SK-N-SH treated with all-trans-retinoic acid at 6 μM for 48 hours (cell line): ENCODE measurements around the gene TMED10.

Source experiments
- ATAC-seq: fragments of 200-7000 bp; cut with Tn5 transposase; 3 replicates; pipeline ENCODE4 v1.9.1; 2020; ENCODE audit warnings: mild to moderate bottlenecking, moderate library complexity
- ARNTL ChIP-seq: fragments of 450-650 bp; formaldehyde crosslinking; IDR thresholded peaks from 2 replicates; pipeline ENCODE4 v1.5.0; 2020; ENCODE audit warnings: low read depth, mild to moderate bottlenecking, moderate library complexity, borderline replicate concordance
- CREB5 ChIP-seq: fragments of 250-450 bp; sonication (Bioruptor Pico); IDR thresholded peaks from 2 replicates; pipeline ENCODE4 v1.5.1; 2020; ENCODE audit warnings: low read depth, mild to moderate bottlenecking, moderate library complexity
- CSDC2 ChIP-seq: fragments of 250-450 bp; sonication (Bioruptor Pico); IDR thresholded peaks from 2 replicates; pipeline ENCODE4 v1.5.0; 2020; ENCODE audit warnings: mild to moderate bottlenecking, moderate library complexity
- ESRRG ChIP-seq: fragments of 250-450 bp; sonication (Bioruptor Pico); IDR thresholded peaks from 2 replicates; pipeline ENCODE4 v1.6.1; 2021; ENCODE audit warnings: mild to moderate bottlenecking
- GLIS3 ChIP-seq: fragments of 250-450 bp; sonication (Bioruptor Pico); IDR thresholded peaks from 2 replicates; pipeline ENCODE4 v1.5.0; 2020; ENCODE audit warnings: mild to moderate bottlenecking, moderate library complexity
- ISL1 ChIP-seq: fragments of 250-450 bp; sonication (Bioruptor Pico); IDR thresholded peaks from 2 replicates; pipeline ENCODE4 v2.1.2; 2022; ENCODE audit warnings: mild to moderate bottlenecking, moderate library complexity
- OSR1 ChIP-seq: fragments of 250-450 bp; sonication (Bioruptor Pico); IDR thresholded peaks from 2 replicates; pipeline ENCODE4 v1.8.0; 2022; ENCODE audit warnings: moderate library complexity, mild to moderate bottlenecking, inconsistent platforms
- POU6F1 ChIP-seq: fragments of 250-450 bp; sonication (Bioruptor Pico); IDR thresholded peaks from 2 replicates; pipeline ENCODE4 v1.8.0; 2021; ENCODE audit warnings: low read depth, mild to moderate bottlenecking, moderate library complexity, borderline replicate concordance
- PPARA ChIP-seq: fragments of 250-450 bp; sonication (Bioruptor Pico); IDR thresholded peaks from 2 replicates; pipeline ENCODE4 v1.5.0; 2020; ENCODE audit warnings: mild to moderate bottlenecking, borderline replicate concordance
- RARB ChIP-seq: fragments of 250-450 bp; sonication (Bioruptor Pico); IDR thresholded peaks from 2 replicates; pipeline ENCODE4 v1.8.0; 2021; ENCODE audit warnings: mild to moderate bottlenecking, moderate library complexity
- SNAI2 ChIP-seq: fragments of 250-450 bp; sonication (Bioruptor Pico); IDR thresholded peaks from 2 replicates; pipeline ENCODE4 v1.5.0; 2020; ENCODE audit warnings: mild to moderate bottlenecking, moderate library complexity
- TCF4 ChIP-seq: fragments of 250-450 bp; sonication (Bioruptor Pico); IDR thresholded peaks from 2 replicates; pipeline ENCODE4 v1.8.0; 2021; ENCODE audit warnings: mild to moderate bottlenecking, moderate library complexity, borderline replicate concordance
- TOX ChIP-seq: fragments of 250-450 bp; sonication (Bioruptor Pico); IDR thresholded peaks from 2 replicates; pipeline ENCODE4 v1.8.0; 2021; ENCODE audit warnings: mild to moderate bottlenecking, moderate library complexity, borderline replicate concordance
- TSHZ2 ChIP-seq: fragments of 250-450 bp; sonication (Bioruptor Pico); IDR thresholded peaks from 2 replicates; pipeline ENCODE4 v1.5.0; 2020; ENCODE audit warnings: mild to moderate bottlenecking, moderate library complexity
- ZC3H10 ChIP-seq: fragments of 250-450 bp; sonication (Bioruptor Pico); IDR thresholded peaks from 2 replicates; pipeline ENCODE4 v1.5.1; 2021; ENCODE audit warnings: mild to moderate bottlenecking, moderate library complexity
- ZFP3 ChIP-seq: fragments of 250-450 bp; sonication (Bioruptor Pico); IDR thresholded peaks from 2 replicates; pipeline ENCODE4 v1.5.0; 2020; ENCODE audit warnings: mild to moderate bottlenecking, moderate library complexity
- ZFP30 ChIP-seq: fragments of 450-650 bp; formaldehyde crosslinking; IDR thresholded peaks from 2 replicates; pipeline ENCODE4 v1.5.0; 2022; ENCODE audit warnings: mild to moderate bottlenecking, moderate library complexity
- ZNF565 ChIP-seq: fragments of 450-650 bp; formaldehyde crosslinking; conservative IDR thresholded peaks from 2 replicates; pipeline ENCODE4 v1.5.0; 2020; ENCODE audit warnings: low read depth, mild to moderate bottlenecking, moderate library complexity
- ZNF70 ChIP-seq: fragments of 450-650 bp; formaldehyde crosslinking; IDR thresholded peaks from 2 replicates; pipeline ENCODE4 v1.5.0; 2020; ENCODE audit warnings: mild to moderate bottlenecking, moderate library complexity
- ZNF8 ChIP-seq: fragments of 450-650 bp; formaldehyde crosslinking; IDR thresholded peaks from 2 replicates; pipeline ENCODE4 v1.5.0; 2020; ENCODE audit warnings: mild to moderate bottlenecking, moderate library complexity

Gene TMED10

GRCh38 chr14:75201087-75201486, 24.7 kb upstream of the TMED10 start (continued):
- TF ChIP-seq ZFP3 (CRISPR knock-in tag) (no peak; the same call in 1 of the 2 replicates), TCF4 (CRISPR knock-in tag) (no peak), GLIS3 (CRISPR knock-in tag) (no peak), ZC3H10 (CRISPR knock-in tag) (no peak), ISL1 (CRISPR knock-in tag) (peak; percentile 41; the same call in 1 of the 2 replicates)

- TF ChIP-seq ZNF565 (no peak), PPARA (CRISPR knock-in tag) (no peak), TOX (CRISPR knock-in tag) (no peak), TCF4 (CRISPR knock-in tag) (no peak), TSHZ2 (no peak), ESRRG (CRISPR knock-in tag) (no peak), RARB (CRISPR knock-in tag) (no peak), ZFP3 (CRISPR knock-in tag) (no peak), POU6F1 (no peak), CSDC2 (CRISPR knock-in tag) (no peak), ZC3H10 (CRISPR knock-in tag) (no peak)
- no peak for ATAC-seq
Observed at GRCh38 chr14:75200451-75200850, 24.0 kb upstream of the TMED10 start.

- peak; percentile 27 for ATAC-seq
- TF ChIP-seq ZNF8 (CRISPR knock-in tag) (no peak), ZFP30 (CRISPR knock-in tag) (no peak), ZNF70 (no peak), TCF4 (CRISPR knock-in tag) (no peak), TOX (CRISPR knock-in tag) (no peak), ESRRG (CRISPR knock-in tag) (no peak), ARNTL (CRISPR knock-in tag) (no peak), CREB5 (CRISPR knock-in tag) (no peak), OSR1 (CRISPR knock-in tag) (no peak), ZC3H10 (CRISPR knock-in tag) (no peak), SNAI2 (no peak), ZFP3 (CRISPR knock-in tag) (no peak), TSHZ2 (no peak)
Observed at GRCh38 chr14:75198291-75198933, 22.0 kb upstream of the TMED10 start.

GRCh38 chr14:75197338-75197737, 20.9 kb upstream of the TMED10 start:
- ATAC-seq: no peak
- no peak for TF ChIP-seq CSDC2 (CRISPR knock-in tag)
- TF ChIP-seq RARB (CRISPR knock-in tag): no peak
- TF ChIP-seq ARNTL (CRISPR knock-in tag): no peak
